Heart right ventricle (tissue), 16 donors: Measurements from ENCODE around the gene DGKB. TPM values are rescaled to one million over a fixed set of nuclear protein-coding genes. Genes with fewer than 3 reads are reported as not detected.

Experiments
- ATAC-seq, 8 donors: fragments of 200-7000 bp; cut with Tn5 transposase; one replicate each; pipeline ENCODE4 v1.9.1; 2020; ENCODE audit warnings: mild to moderate bottlenecking in 8 of 8, moderate library complexity in 8 of 8, moderate number of reproducible peaks in 1 of 8
- DNase-seq, 2 donors: peaks; one replicate each; pipeline ENCODE4 v3.0.0-alpha.2; 2020
- H3K27ac ChIP-seq, 10 donors: fragments of 200-600 bp; sonication (generic) in 2 of 10; one replicate each; pipeline versions ENCODE4 v1.5.0 to v1.8.0; 2020 to 2022; ENCODE audit warnings: mild to moderate bottlenecking in 3 of 10
- H3K27me3 ChIP-seq, 7 donors: fragments of 200-600 bp; one replicate each; pipeline ENCODE4 v1.8.0; 2021 to 2022; ENCODE audit warnings: mild to moderate bottlenecking in 2 of 7
- H3K36me3 ChIP-seq, 9 donors: fragments of 200-600 bp; sonication (generic) in 1 of 9; one replicate each; pipeline versions ENCODE4 v1.5.0 to v1.8.0; 2020 to 2022; ENCODE audit warnings: mild to moderate bottlenecking in 2 of 9
- H3K4me1 ChIP-seq, 9 donors: fragments of 200-600 bp; sonication (generic) in 1 of 9; one replicate each; pipeline versions ENCODE4 v1.5.0 to v1.8.0; 2020 to 2022; ENCODE audit warnings: mild to moderate bottlenecking in 4 of 9
- H3K4me3 ChIP-seq, 10 donors: fragments of 200-600 bp; sonication (generic) in 2 of 10; one replicate each; pipeline versions ENCODE4 v1.5.0 to v1.8.0; 2020 to 2022; ENCODE audit warnings: mild to moderate bottlenecking in 7 of 10, moderate library complexity in 2 of 10
- H3K9me3 ChIP-seq, 11 donors: fragments of 200-600 bp in 10 of 11; sonication (generic) in 2 of 11; one replicate each; pipeline versions ENCODE4 v1.5.0 to v1.8.0; 2013 to 2022; ENCODE audit warnings: mild to moderate bottlenecking in 2 of 11, control low read depth in 1 of 11, moderate library complexity in 1 of 11
- CTCF ChIP-seq, 9 donors: fragments of 200-600 bp; sonication (generic) in 2 of 9; IDR thresholded peaks; one replicate each; pipeline versions ENCODE4 v1.5.0 to v1.8.0; 2021 to 2022; ENCODE audit warnings: antibody characterized with exemption in 9 of 9, mild to moderate bottlenecking in 5 of 9, moderate library complexity in 1 of 9
- WGBS, 2 donors: extraction: QIAGEN DNeasy Blood & Tissue Kit; methylation state at CpG; one replicate each; pipeline ENCODE4 v1.1.7; 2013; ENCODE audit warnings: inconsistent platforms in 1 of 2; 5-methylcytosine and 5-hydroxymethylcytosine counted together
- intact Hi-C, 10 donors: fragments of 100-400 bp; cut with DNase I; formaldehyde crosslinking; loops; one replicate each; pipeline versions ENCODE4 v1.11.1 to v1.14.2; 2022
- polyA plus RNA-seq, 2 donors: library from polyadenylated mRNA; stranded (reverse); fragments of 200-250 nt; gene quantifications; one replicate each; pipeline ENCODE4 v1.2.3, GENCODE V29; 2013
- total RNA-seq, 10 donors: library from RNA; stranded (reverse); fragmentation: NEBNext Ultra II Directional in 3 of 10; extraction: Animal tissue kit (Norgen Biotek cat#: 25700) in 3 of 10; gene quantifications; one replicate each; pipeline versions ENCODE4 v1.2.1 to v1.2.4, GENCODE V29; 2021 to 2023
- donor health status: Arrhythmogenic right ventricular cardiomyopathy.
- donor health status: ischemic (EF 13 %, LVEDD 7.1; RV severe dilation, severe dysfunction).
- donor health status: healthy with polysubstance abuse.
- donor health status: DM: no; HTN: yes; CAD: no.
- donor health status: DM: no; HTN: no; CAD: no.
- donor health status: ischemic (EF 25% LVEDD 6.9; RV normal size, moderate dysfunction).
- donor health status: ischemic (EF 25% LVEDD 5.7; RV mildly dilated, moderate dysfunction).
- donor health status: healthy.
- donor health status: DM: yes; HTN: yes; CAD: no.
- donor health status: Ischemic cardiomyopathy.
- donor health status: ischemic (EF 35%, LVEDD 5.7; RV mildly dilated, moderate dysfunction).
- donor health status: nonischemic (EF 11% LVEDD 7.7; RV severe dilation, severe dysfunction).
- donor health status: DM: yes; HTN: yes; CAD: no.
- donor health status: PGD.
- donor health status: ischemic (EF 29% LVEDD 5.4; RV normal size, mild dysfunction).
- donor health status: nonischemic (EF 23%, LVEDD 6.1; RV moderate dilation, normal function).

DGKB gene
- total and polyA plus RNA-seq, 12 donors, result under 0.01 to 1.2 (median 0.77) TPM

- TF ChIP-seq CTCF (IDR thresholded peaks at IDR 0.05), result no peak
- Histone ChIP-seq H3K4me1 (peaks cover 0 to 14% (median 0%) of the 10 kb centered on the region in 9 donors), H3K36me3 (no peaks in the 10 kb centered on the region), H3K4me3 (no peak overlapping the region), H3K27ac (no peak overlapping the region), H3K27me3 (no peaks in the 10 kb centered on the region), H3K9me3 (no peaks in the 10 kb centered on the region)
- 53 to 63% methylated on average over 2 of the region's 2 CpGs for WGBS, 2 donors
- intact Hi-C loops, result no loop called here
- ATAC-seq (no peak), DNase-seq (no peak)
Observed at GRCh38 chr7:14340393-14341074, 562.0 kb downstream of the DGKB start.

GRCh38 chr7:14339861-14340260 is 562.7 kb downstream of the DGKB start:
- no peaks in the 10 kb centered on the region for H3K9me3 ChIP-seq
- intact Hi-C loops, result no loop called here
- peaks cover 0 to 14% (median 0%) of the 10 kb centered on the region in 9 donors for H3K4me1 ChIP-seq
- 77 to 79% methylated on average over 2 of the region's 2 CpGs for WGBS, 2 donors
- no peaks in the 10 kb centered on the region for H3K36me3 ChIP-seq
- DNase-seq (no peak), ATAC-seq (no peak)
- no peaks in the 10 kb centered on the region for H3K27me3 ChIP-seq
- H3K4me3 ChIP-seq, result no peak overlapping the region
- no peak for TF ChIP-seq CTCF (IDR thresholded peaks at IDR 0.05)
- no peak overlapping the region for H3K27ac ChIP-seq

- WGBS, 2 donors, result 94 to 95% methylated on average over 1 of the region's 1 CpG
- no peaks in the 10 kb centered on the region for H3K27me3 ChIP-seq
- H3K36me3 ChIP-seq, result no peaks in the 10 kb centered on the region
- no peak for TF ChIP-seq CTCF (IDR thresholded peaks at IDR 0.05)
- no peaks in the 10 kb centered on the region for H3K9me3 ChIP-seq
- no peak for DNase-seq
- H3K4me1 ChIP-seq, result peaks cover 0 to 6% (median 0%) of the 10 kb centered on the region in 9 donors
- H3K4me3 ChIP-seq, result no peak overlapping the region
- intact Hi-C loops, result no loop called here
- no peak overlapping the region for H3K27ac ChIP-seq
- no peak for ATAC-seq
Observed at GRCh38 chr7:14336256-14336655, 566.3 kb downstream of the DGKB start.

- WGBS, 2 donors, result 24 to 37% methylated on average over 5 of the region's 5 CpGs
- no peak for TF ChIP-seq CTCF (IDR thresholded peaks at IDR 0.05)
- Histone ChIP-seq H3K9me3 (no peaks in the 10 kb centered on the region), H3K4me1 (peaks cover 0 to 6% (median 0%) of the 10 kb centered on the region in 9 donors), H3K36me3 (no peaks in the 10 kb centered on the region), H3K4me3 (no peak overlapping the region), H3K27me3 (no peaks in the 10 kb centered on the region), H3K27ac (no peak overlapping the region)
- ATAC-seq (peak in 6 of 8 donors; percentile 11 to 87 (median 62)), DNase-seq (peak; percentile 16 to 29)
- intact Hi-C loops, result loop anchor here in 1 of 10 donors (5.0 kb wide), 1 partner anchor 340 kb away; no protein-coding TSS in a partner anchor
Observed at GRCh38 chr7:14332155-14332554, 570.4 kb downstream of the DGKB start.
